Activated CD4-positive, CD25-positive, alpha-beta regulatory T cell treated with anti-CD3 and anti-CD28 coated beads, Interleukin-2, amount 50 U/mL, for 16 hours (primary cell): Measurements from ENCODE around the gene MAOA.
A peak's percentile ranks its signal among the peaks of the same experiment; 100 is the strongest.
"Not testable (repeated sequence)": the region's sequence is repeated elsewhere in the genome, so short reads cannot be mapped to it uniquely, and the experiment has no call there.

ENCODE experiments used
- DNase-seq: peaks from one replicate; pipeline ENCODE4 v3.0.0-alpha.2; 2020; ENCODE audit warnings: low read depth, low spot score

The MAOA gene

DNA sequence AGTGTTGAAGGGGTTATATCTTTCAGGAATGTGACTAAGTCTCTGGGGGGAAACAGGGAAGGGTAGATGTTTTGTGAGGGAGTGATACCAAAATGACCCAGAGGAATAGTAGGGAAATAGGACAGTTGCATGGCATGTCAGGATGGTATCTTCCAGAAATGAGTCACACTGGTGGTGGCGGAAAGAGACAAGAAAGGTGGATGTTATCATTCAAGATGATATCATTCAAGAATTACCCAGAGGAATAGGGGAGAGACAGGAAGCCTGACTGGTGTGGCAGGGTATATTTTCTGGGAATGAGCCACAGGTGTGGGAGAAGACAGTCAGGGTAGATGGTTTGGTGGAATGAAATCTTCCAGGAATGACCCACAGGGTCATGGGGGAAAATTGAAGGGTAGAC is 61.1 kb downstream of the MAOA start:
- DNase-seq, result no peak

DNA sequence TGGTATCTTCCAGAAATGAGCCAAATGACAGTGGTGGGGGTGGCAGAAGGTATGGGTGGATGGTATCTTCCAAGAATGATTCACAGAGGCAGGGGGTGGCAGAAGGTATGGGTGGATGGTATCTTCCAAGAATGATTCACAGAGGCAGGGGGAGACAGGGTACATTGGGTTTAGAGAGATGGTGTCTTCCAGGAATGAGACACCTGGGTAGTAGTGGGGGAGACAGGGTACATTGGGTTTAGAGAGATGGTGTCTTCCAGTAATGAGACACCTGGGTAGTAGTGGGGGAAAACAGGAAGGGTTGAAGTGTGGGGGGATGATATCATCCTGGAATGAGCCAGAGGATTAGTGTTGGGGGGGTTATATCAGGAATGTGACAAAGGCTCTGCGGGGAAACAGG is 62.0 kb downstream of the MAOA start:
- DNase-seq, result no peak

DNA sequence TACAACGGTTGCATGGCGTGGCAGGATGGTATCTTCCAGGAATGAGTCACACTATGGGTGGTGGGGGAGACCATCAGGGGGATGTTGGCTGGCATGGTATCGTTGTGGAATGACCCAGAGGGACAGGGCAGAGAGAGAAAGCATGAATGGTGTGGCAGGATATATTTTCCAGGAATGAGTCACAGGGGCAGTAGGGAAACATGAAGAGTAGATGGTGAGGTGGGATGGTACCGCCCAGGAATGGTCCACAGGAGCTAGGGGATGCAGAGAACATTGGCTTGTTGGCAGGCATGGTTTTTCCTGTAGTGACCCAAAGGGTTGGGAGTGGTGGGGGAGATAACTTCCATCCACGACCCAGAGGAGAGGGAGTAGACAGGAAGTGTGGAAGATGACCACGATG is 62.4 kb downstream of the MAOA start:
- no peak for DNase-seq

DNA sequence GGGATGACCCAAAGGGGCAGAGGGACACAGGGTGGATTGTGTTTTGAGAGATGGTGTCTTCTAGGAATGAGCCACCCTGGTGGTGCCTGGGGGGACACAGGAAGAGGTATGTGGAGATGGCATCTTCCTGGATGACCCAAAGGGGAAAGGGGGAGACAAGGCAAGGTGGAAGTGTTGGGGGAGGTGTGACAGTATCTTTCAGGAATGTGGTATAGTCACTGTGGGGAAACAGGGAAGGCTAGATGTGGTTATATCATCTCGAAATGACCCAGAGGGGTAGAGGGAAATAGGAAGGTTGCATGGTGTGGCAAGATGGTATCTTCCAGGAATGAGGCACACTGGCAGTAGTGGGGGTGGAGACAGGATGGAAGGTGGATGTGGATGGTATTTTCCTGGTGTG is 62.9 kb downstream of the MAOA start:
- DNase-seq, result no peak

DNA sequence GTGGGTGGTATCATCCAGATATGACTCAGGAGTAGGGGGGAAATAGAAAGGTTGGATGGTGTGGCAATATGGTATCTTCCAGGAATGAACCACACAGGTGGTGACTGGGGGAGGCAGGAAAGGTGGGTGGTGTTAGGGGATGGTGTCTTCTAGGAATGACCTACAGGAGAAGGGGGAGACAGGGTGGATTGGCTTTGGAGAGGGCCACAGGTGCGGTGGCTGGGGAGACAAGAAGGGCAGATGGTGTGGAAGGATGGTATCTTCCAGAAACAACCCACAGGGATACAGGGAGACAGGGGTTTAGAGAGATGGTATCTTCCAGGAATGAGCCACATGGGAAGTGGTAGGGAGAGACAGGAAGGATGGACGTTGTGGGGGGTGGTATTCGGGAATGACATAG is 64.0 kb downstream of the MAOA start:
- DNase-seq, result no peak

DNA sequence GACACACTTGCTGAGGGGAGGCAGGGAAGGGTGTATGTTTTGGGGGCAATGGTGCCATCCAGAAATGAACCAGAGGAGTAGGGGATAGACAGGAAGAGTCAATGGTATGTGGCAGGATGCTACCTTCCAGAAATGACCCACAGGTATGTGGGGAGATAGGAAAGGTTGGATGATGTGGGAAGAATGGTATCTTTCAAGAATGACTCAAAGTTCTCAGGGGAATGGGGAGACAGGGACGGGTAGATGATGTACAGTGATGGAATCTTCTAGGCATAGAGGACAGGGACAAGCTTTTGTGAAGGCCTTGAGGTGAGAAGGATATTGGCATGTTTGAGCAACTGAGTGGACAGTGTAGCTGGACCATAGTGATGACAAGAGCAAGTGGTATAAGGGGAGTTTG is 64.9 kb downstream of the MAOA start:
- no peak for DNase-seq

DNA sequence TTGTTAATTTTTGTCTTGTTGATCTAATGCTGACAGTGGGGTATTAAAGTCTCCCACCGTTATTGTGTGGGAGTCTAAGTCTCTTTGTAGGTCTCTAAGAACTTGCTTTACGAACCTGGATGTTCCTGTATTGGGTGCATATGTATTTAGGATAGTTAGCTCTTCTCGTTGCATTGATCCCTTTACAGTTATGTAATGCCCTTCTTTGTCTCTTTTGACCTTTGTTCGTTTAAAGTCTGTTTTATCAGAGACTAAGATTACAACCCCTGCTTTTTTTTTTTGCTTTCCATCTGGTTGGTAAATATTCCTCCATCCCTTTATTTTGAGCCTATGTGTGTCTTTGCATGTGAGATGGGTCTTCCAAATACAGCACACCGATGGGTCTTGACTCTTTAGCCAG is 69.1 kb downstream of the MAOA start:
- DNase-seq, result not testable (repeated sequence)

DNA sequence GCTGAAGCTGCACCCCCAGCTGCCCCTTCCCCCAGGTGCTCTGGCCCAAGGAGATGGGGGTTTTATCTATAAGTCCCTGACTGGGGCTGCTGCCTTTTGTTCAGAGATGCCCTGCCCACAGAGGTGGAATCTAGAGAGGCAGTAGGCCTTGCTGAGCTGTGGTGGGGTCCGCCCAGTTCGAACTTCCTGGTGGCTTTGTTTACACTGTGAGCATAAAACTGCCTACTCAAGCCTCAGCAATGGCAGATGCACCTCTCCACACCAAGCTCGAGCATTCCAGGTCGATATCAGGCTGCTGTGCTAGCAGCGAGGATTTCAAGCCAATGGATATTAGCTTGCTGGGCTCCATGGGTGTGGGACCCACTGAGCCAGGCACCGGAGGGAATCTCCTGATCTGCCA is 71.2 kb downstream of the MAOA start:
- DNase-seq, result not testable (repeated sequence)

DNA sequence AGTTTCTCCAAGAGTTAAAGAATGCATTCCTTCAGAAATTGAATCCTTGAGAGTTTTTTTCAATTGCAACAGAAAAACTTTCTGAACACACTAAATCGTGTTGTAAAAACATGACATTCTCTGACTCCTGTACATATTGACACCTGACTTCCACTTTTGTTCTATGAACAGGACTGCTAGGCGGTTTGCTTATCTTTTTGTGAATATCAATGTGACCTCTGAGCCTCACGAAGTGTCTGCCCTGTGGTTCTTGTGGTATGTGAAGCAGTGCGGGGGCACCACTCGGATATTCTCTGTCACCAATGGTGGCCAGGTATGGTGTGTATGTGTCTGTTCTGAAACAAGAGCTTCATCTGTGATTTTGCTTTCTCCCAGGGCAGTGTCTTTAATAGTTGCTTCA is 71.9 kb downstream of the MAOA start:
- no peak for DNase-seq

DNA sequence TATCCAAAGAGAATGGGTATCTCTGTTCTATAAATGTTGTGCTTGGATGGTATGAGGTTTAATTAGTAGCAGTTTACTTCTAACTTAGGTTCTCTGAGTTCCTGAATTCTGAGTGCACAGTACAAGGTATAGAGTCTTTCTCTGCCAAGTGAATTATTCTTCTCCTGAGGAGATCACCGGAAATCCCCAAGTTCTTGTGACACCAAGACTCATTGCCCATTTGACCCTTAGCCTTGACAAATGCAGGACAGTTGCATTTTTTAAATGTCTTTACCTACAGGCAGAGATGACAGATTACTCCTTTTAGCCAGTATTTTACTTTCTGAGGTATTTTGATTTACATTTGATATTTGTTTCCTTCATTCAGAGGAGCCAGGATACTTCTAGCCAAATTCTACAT is 72.9 kb downstream of the MAOA start:
- no peak for DNase-seq

DNA sequence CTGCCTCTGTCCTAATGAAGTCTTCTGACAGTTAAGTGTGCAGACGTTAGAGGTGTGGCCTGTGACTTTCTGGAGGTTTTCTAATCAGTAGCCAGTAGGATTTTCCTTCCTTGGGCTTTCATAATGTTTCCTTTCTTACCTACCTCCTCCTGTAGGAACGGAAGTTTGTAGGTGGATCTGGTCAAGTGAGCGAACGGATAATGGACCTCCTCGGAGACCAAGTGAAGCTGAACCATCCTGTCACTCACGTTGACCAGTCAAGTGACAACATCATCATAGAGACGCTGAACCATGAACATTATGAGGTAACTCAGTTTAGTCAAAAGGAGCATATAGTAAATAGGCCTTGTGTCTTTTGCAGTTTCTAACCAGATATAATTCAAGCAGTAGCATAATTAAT is 75.0 kb downstream of the MAOA start:
- no peak for DNase-seq

DNA sequence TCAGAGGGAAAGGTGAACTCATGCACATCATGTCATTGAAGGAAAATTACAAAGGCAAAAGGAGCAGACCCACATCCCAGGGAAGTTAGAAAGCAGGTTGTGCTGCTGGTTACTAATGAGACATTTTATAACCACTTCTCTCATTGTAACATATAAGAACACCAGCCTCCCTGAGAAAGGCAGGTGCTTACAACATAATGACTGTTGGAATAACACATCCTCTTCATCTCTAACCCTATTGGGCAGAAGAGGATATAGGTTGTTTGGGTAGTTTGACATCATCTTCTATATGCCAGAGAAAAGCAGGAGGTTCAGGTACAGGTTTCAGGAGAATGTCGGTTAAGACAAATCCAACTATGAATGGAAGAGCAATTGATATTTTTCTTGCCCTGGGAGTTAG is 77.6 kb downstream of the MAOA start:
- DNase-seq, result no peak

DNA sequence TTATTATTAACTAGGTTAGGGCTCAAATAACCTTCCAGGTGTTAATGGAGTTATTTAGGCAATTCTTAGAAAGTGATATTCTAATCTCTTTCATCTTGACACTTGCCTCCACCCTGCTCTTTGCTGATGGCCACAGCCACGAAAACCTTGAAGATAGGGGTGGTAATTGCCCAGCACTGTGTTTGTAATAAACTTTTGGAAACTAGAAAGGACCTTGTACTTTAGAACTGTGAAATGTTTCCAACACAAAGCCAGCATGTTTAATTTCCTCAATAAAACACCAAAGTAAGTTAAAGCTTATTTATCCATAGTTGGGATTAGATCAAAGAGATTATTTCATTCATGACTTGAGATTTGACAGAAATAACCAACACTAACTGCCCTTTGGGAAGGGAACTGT is 78.3 kb downstream of the MAOA start:
- no peak for DNase-seq

DNA sequence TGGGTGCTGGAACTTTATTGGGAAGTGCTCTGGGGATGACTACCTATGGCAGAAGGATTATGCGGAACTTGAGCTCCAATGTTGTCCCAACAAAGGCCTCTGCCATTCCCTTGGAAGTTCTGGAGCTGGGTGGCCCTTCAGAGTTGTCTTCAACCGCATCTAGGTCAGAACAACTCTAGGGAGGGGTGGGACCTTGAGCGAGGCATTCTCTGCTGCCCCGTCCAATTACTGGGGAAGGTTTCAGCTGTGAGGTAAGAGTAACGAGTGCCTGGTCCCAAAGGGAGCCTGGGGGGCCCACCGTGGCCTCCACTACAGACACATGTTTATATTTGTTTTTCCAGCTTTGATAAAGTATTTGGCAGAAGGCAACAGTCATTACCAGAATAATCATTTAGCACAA is 79.4 kb downstream of the MAOA start:
- no peak for DNase-seq

DNA sequence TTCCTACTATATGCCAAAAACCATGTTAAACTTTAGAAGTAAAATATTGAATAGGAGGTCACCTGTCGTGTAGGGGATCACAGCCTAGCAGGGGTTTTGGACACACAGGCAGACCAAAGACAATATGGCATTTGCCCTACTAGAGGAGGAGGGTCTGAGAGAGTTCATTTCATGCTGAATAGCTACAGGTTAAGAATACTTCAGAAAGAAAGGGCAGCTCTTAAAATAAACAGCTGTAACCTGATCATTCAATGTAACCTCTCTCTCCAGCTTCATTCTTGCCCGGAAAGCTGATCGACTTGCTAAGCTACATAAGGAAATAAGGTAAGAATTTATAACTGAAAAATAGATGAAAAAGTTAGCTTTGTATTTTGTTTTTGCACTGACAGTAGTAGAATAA is 79.9 kb downstream of the MAOA start:
- DNase-seq, result no peak

DNA sequence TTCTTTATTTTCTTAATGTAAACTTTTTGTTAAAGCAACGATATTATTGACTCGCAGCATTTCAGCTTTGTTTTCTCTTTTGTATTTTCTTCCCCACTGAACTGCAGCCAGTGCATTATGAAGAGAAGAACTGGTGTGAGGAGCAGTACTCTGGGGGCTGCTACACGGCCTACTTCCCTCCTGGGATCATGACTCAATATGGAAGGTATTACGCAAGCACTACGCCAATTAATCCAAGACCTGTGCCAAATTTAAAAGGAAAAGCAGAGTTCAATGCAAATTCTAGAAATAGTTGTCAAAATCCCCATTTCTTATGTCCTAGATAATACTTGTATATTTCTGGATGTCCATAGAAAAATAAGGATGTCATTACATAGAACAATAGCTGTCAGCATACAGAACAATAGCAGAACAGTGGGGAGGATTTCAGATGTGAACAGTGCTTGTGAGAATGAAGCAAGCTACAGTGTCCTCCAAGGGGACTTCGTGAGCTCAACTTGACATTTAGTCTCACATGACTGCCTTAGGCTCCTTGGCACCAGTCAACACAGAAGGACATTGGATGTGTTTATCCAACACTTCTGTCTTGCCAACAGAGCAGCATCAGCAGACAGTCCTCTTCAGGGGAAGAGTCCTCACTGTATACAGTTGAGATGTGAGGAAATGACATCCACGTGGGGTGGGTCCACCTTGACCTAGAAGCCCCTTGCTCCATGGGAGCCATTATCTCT is 85.9 kb downstream of the MAOA start:
- no peak for DNase-seq

DNA sequence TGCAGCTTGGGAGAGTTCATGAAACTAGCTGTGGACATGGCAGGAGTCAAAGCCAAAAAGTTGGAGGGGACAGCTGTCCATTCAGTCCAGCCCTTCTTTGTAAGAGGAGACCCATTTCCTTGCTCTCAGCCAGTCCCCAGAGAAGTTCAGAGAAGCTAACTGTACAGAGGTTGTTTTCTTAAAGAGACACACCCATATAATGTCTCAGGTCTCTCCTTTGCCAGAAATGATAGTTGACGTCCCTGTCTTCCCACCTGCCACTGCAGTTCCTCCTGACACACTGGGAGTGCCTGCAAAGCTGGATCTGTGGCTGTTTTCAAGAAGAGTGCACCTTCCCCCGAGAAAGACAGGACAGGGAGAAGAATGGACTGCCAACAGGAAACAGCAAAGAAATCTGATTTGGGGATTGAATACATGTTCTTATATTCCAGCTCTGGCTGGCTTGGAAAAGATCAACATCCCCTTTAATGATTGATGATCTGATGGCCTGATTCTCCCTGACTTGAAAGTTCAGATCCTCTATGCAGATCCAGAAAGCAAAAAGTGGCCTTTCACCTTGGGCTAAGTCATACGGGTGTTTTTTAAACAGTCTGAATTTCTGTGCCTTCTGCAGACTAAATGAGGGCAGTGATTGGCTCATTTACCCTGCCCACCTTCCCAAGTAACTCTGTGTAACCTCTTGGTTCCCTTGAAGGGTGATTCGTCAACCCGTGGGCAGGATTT is 87.2 kb downstream of the MAOA start:
- no peak for DNase-seq

DNA sequence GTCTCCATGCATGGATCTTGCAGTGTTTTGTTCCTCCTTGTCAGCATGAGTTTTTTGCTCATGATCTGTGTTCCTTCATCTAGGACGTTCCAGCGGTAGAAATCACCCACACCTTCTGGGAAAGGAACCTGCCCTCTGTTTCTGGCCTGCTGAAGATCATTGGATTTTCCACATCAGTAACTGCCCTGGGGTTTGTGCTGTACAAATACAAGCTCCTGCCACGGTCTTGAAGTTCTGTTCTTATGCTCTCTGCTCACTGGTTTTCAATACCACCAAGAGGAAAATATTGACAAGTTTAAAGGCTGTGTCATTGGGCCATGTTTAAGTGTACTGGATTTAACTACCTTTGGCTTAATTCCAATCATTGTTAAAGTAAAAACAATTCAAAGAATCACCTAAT is 88.2 kb downstream of the MAOA start:
- no peak for DNase-seq

DNA sequence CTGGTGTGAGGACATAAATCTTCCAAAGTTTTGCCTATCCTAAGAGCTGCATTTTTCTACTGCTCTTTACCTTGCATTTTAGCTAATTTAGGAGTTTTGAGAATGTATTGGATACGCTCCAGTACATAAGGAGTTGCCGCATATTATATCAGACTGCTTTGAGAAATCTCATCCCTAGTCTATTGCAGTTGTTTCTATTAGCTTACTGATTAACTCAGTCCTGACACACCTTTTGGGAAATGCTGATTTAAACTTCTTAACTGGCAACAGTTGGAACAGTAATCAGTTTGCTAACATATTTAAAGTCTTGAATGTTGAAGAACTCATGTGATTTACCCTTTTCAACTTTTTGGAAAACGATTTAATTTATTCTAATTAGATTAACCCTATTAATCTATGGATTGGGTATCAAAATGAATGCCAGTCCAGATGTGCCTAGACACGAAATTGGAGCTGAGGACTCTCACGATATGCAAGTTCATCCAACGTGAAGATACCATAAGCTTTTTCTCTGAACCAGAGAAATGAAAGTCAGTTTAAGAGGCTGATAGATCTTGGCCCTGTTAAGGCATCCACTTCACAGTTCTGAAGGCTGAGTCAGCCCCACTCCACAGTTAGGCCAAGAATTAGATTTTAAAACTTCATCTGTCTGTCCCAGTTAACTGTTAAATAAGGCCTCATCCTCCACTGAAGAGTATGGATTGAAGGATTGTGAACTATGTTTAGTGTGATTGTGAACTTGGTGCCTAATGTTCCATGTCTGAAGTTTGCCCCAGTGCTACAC is 90.0 kb downstream of the MAOA start:
- no peak for DNase-seq

DNA sequence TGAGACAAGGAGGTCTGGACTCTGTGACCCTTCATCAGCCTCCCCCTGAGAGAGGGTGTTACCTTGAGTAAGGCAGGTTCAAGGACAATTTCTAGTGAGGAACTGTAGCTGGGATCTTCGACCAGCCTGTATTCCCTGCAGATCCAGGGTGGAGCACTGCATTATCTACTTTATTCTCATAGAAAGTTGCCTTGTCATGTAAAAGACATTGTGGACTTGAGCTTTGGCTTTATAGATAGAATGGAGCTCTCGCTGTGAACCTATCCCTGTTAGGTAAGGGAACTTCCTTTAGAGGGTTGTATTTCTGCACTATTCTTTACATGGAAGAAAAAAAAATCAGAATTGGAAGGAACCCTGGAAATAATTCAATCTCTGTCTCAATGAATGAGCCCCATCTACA is 91.4 kb downstream of the MAOA start:
- no peak for DNase-seq

DNA sequence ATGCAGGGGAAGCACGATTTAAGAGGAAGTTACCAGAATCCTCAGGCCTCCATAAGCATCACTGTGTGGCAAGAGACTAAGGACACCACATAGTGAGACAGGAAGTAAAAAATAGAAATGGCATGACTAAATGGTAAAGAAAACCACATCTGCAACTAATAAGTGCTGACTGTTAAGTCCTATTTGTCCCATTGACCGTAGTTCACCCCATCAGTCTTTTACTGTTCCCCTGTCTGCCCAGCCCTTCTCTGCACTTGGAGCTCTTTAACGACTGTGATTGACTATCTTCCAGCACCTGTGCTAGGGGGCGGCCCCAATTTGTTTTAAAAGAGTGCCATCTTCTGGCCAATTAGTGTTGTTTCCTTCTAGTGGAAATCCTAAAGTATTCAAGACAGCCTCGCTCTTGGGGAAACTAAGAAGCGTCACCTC is 94.2 kb downstream of the MAOA start:
- DNase-seq, result peak; percentile 16

DNA sequence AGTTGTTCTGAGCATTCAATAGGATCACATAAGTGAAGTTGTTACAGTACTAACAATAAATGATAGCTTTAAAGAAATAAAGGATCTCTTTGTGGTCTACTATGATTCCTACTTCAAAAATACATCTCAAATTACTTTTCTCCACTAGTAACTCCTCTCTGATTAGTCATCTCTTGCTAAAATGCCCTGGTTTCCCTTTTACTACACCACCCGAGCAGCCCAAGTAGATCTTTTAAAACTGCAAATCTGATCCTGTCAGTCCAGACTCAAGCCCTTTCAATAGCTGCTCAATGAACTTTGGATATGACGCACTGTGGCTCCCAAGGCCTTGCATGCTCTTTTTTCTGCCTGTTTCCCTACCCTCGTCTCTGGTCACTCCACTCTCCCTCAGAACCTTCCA is 97.5 kb downstream of the MAOA start:
- no peak for DNase-seq

DNA sequence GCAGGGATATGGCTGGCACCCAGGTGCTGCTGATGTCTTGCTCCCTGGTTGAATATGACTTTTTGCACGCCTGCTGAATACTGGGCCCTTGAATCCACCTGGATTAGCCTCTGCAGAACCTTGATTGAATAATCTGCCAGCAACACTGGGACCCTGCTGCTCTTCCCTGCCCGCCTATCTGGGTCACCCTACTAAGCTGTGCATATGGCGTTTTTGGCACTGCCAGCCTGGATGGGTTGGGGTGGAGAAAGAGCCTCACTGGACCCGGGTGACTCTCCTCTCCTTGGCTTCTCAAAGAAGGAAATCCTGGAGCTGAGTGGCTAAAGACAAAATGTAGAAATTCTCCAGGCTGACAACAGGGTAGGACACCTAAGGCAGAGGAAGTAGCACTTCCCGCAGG is 100.0 kb downstream of the MAOA start:
- DNase-seq, result no peak
